Spleen (tissue), 7 donors: ENCODE results near the gene THNSL1.

Source experiments
- POLR2A ChIP-seq, 3 donors: fragments of 450-650 bp; IDR thresholded peaks; one replicate each; pipeline ENCODE4 v1.5.1; 2017; ENCODE audit warnings: antibody characterized with exemption in 3 of 3, mild to moderate bottlenecking in 1 of 3
- POLR2AphosphoS5 ChIP-seq, 3 donors: sonication (generic); formaldehyde crosslinking; IDR thresholded peaks; one replicate each; pipeline ENCODE4 v1.5.1; 2017; ENCODE audit warnings: antibody characterized with exemption in 3 of 3
- TF ChIP-seq, protein P1 (sequence below), 11 experiments: fragments of 200-600 bp in 7 of 11; fragments of 450-650 bp in 4 of 11; sonication (generic) in 4 of 11; IDR thresholded peaks in 8 of 11; conservative IDR thresholded peaks in 3 of 11; 1 replicate in 7 of 11; 2 replicates in 4 of 11; pipeline versions ENCODE4 v1.4.0 to v1.8.0; 2016 to 2021; ENCODE audit warnings: antibody characterized with exemption in 11 of 11, inconsistent platforms in 4 of 11, mild to moderate bottlenecking in 1 of 11
- donor health status: DM: no; HTN: no; CAD: no; lungs with moderate emphysema.
- donor health status: DM: no; HTN: no; CAD: no.
- donor health status: DM: no; HTN: no; CAD: no.

DNA sequence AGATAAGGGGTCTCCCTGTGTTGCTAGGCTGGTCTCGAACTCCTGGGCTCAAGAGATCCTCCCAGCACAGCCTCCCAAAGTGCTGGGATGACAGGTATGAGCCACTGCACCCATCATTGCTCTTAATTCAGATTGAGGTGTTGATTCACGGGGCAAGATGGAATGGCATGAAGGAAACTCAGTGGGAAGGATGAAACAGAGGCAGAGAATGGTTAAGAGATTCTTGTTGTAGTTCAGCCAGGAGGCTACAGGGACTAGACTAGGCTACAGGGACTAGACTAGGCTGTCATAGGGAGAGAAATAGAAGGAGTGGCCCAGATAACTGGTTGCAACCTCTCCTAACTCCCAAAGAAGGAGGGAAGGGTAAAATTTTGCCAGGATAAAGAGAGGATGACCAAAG lies 48.0 kb downstream of the THNSL1 start:
- TF ChIP-seq, protein P1, sequence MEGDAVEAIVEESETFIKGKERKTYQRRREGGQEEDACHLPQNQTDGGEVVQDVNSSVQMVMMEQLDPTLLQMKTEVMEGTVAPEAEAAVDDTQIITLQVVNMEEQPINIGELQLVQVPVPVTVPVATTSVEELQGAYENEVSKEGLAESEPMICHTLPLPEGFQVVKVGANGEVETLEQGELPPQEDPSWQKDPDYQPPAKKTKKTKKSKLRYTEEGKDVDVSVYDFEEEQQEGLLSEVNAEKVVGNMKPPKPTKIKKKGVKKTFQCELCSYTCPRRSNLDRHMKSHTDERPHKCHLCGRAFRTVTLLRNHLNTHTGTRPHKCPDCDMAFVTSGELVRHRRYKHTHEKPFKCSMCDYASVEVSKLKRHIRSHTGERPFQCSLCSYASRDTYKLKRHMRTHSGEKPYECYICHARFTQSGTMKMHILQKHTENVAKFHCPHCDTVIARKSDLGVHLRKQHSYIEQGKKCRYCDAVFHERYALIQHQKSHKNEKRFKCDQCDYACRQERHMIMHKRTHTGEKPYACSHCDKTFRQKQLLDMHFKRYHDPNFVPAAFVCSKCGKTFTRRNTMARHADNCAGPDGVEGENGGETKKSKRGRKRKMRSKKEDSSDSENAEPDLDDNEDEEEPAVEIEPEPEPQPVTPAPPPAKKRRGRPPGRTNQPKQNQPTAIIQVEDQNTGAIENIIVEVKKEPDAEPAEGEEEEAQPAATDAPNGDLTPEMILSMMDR (IDR thresholded peaks at IDR 0.05 in 8 of 11, conservative IDR thresholded peaks at IDR 0.05 in 3 of 11) = no peak
- no peak for TF ChIP-seq POLR2AphosphoS5 (IDR thresholded peaks at IDR 0.05)
- no peak for TF ChIP-seq POLR2A (IDR thresholded peaks at IDR 0.05)
